HepG2 (cell line): ENCODE measurements around the gene TRIO. TPM values are rescaled to one million over a fixed set of nuclear protein-coding genes. Genes with fewer than 3 reads are reported as not detected.

Experiments
- ATF5 ChIP-seq: sonication (generic); formaldehyde crosslinking; IDR thresholded peaks from 2 replicates; pipeline ENCODE4 v1.4.0; 2020; ENCODE audit warnings: mild to moderate bottlenecking, low read depth, missing genetic modification reagents
- CENPX ChIP-seq: sonication (generic); formaldehyde crosslinking; IDR thresholded peaks from 2 replicates; pipeline ENCODE4 v1.9.0; 2021; ENCODE audit warnings: mild to moderate bottlenecking, missing genetic modification reagents, moderate library complexity
- DPF2 ChIP-seq: sonication (generic); formaldehyde crosslinking; IDR thresholded peaks from 2 replicates; pipeline ENCODE4 v1.4.0; 2020; ENCODE audit warnings: mild to moderate bottlenecking, low read depth, missing genetic modification reagents, borderline replicate concordance
- E2F2 ChIP-seq: sonication (generic); formaldehyde crosslinking; IDR thresholded peaks from 2 replicates; pipeline ENCODE4 v1.4.0; 2020; ENCODE audit warnings: missing genetic modification reagents, borderline replicate concordance
- EEA1 ChIP-seq: sonication (generic); formaldehyde crosslinking; IDR thresholded peaks from 2 replicates; pipeline ENCODE4 v1.5.1; 2020; ENCODE audit warnings: mild to moderate bottlenecking, missing genetic modification reagents, borderline replicate concordance
- NR2C2 ChIP-seq: sonication (generic); formaldehyde crosslinking; IDR thresholded peaks from 2 replicates; pipeline ENCODE4 v1.4.0; 2020; ENCODE audit warnings: missing genetic modification reagents, mild to moderate bottlenecking, moderate library complexity, borderline replicate concordance
- NR3C1 ChIP-seq: sonication (generic); formaldehyde crosslinking; IDR thresholded peaks from 2 replicates; pipeline ENCODE4 v1.4.0; 2020; ENCODE audit warnings: missing genetic modification reagents
- PCBP1 ChIP-seq: fragments of 200-400 bp; formaldehyde crosslinking; IDR thresholded peaks from 2 replicates; pipeline ENCODE4 v1.6.1; 2017; ENCODE audit warnings: mild to moderate bottlenecking, low read depth, low read length, borderline replicate concordance
- SAP130 ChIP-seq: IDR thresholded peaks from 2 replicates; pipeline ENCODE4 v1.6.1; 2016; ENCODE audit warnings: low read depth
- SRY ChIP-seq: sonication (generic); formaldehyde crosslinking; IDR thresholded peaks from 2 replicates; pipeline ENCODE4 v1.8.0; 2022; ENCODE audit warnings: mild to moderate bottlenecking, missing genetic modification reagents
- ZBTB2 ChIP-seq: sonication (generic); formaldehyde crosslinking; IDR thresholded peaks from 2 replicates; pipeline ENCODE4 v1.8.0; 2022; ENCODE audit warnings: low read depth, missing genetic modification reagents
- ZBTB38 ChIP-seq: sonication (generic); formaldehyde crosslinking; IDR thresholded peaks from 2 replicates; pipeline ENCODE4 v1.5.1; 2020; ENCODE audit warnings: mild to moderate bottlenecking, missing genetic modification reagents
- ZFX ChIP-seq: sonication (generic); formaldehyde crosslinking; IDR thresholded peaks from 2 replicates; pipeline ENCODE4 v1.4.0; 2020; ENCODE audit warnings: mild to moderate bottlenecking, low read depth, missing genetic modification reagents, moderate library complexity
- ZNF331 ChIP-seq: sonication (generic); formaldehyde crosslinking; IDR thresholded peaks from 2 replicates; pipeline ENCODE4 v1.4.0; 2020; ENCODE audit warnings: missing genetic modification reagents
- ZNF34 ChIP-seq: sonication (generic); formaldehyde crosslinking; IDR thresholded peaks from 2 replicates; pipeline ENCODE4 v1.4.0; 2020; ENCODE audit warnings: mild to moderate bottlenecking, missing genetic modification reagents, borderline replicate concordance
- ZZZ3 ChIP-seq: sonication (generic); formaldehyde crosslinking; IDR thresholded peaks from 2 replicates; pipeline ENCODE4 v1.4.0; 2020; ENCODE audit warnings: missing genetic modification reagents, mild to moderate bottlenecking, borderline replicate concordance
- polyA plus RNA-seq, 8 experiments: library from polyadenylated mRNA; depleted of rRNA in 3 of 8; stranded (reverse) in 7 of 8; unstranded in 1 of 8; fragments of >200 nt; fragmentation: Illumina TruSeq in 4 of 8; extraction: Trizol in 4 of 8; gene quantifications; 2 replicates each; pipeline versions ENCODE4 v1.2.1 to v1.2.3, GENCODE V29; 2011 to 2016; ENCODE audit warnings: low read depth in 4 of 8, missing spikeins in 1 of 8, mixed read lengths in 1 of 8; ENCODE audit not compliant: insufficient read depth in 1 of 8
- total RNA-seq, 5 experiments: library from RNA; depleted of rRNA; stranded (reverse); fragments of >200 nt; fragmentation: Illumina TruSeq; extraction: Trizol; gene quantifications; 2 replicates each; pipeline ENCODE4 v1.2.3, GENCODE V29; 2016; ENCODE audit warnings: low read depth in 1 of 5
- TF ChIP-seq, protein P1 (sequence below): sonication (generic); formaldehyde crosslinking; IDR thresholded peaks from 2 replicates; pipeline ENCODE4 v1.5.1; 2020; ENCODE audit warnings: mild to moderate bottlenecking, missing genetic modification reagents, moderate library complexity
- TF ChIP-seq, protein P2 (sequence below): sonication (generic); formaldehyde crosslinking; IDR thresholded peaks from 2 replicates; pipeline ENCODE4 v1.4.0; 2020; ENCODE audit warnings: mild to moderate bottlenecking, missing genetic modification reagents, borderline replicate concordance

The TRIO gene
- total and polyA plus RNA-seq, 2 of the 13 experiments (the other 11 are each of a cell fraction or from before 2014, with no cell fraction given), result 45.2 to 45.9 TPM

GRCh38 chr5:14182761-14183160, 39.6 kb downstream of the TRIO start (continued):
- TF ChIP-seq SRY, result no peak
- TF ChIP-seq ZNF34 (CRISPR knock-in tag), result no peak
- TF ChIP-seq ZBTB2, result no peak
- no peak for TF ChIP-seq NR2C2 (CRISPR knock-in tag)
- no peak for TF ChIP-seq SAP130
- TF ChIP-seq, protein P1, sequence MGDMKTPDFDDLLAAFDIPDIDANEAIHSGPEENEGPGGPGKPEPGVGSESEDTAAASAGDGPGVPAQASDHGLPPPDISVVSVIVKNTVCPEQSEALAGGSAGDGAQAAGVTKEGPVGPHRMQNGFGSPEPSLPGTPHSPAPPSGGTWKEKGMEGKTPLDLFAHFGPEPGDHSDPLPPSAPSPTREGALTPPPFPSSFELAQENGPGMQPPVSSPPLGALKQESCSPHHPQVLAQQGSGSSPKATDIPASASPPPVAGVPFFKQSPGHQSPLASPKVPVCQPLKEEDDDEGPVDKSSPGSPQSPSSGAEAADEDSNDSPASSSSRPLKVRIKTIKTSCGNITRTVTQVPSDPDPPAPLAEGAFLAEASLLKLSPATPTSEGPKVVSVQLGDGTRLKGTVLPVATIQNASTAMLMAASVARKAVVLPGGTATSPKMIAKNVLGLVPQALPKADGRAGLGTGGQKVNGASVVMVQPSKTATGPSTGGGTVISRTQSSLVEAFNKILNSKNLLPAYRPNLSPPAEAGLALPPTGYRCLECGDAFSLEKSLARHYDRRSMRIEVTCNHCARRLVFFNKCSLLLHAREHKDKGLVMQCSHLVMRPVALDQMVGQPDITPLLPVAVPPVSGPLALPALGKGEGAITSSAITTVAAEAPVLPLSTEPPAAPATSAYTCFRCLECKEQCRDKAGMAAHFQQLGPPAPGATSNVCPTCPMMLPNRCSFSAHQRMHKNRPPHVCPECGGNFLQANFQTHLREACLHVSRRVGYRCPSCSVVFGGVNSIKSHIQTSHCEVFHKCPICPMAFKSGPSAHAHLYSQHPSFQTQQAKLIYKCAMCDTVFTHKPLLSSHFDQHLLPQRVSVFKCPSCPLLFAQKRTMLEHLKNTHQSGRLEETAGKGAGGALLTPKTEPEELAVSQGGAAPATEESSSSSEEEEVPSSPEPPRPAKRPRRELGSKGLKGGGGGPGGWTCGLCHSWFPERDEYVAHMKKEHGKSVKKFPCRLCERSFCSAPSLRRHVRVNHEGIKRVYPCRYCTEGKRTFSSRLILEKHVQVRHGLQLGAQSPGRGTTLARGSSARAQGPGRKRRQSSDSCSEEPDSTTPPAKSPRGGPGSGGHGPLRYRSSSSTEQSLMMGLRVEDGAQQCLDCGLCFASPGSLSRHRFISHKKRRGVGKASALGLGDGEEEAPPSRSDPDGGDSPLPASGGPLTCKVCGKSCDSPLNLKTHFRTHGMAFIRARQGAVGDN, result peak; percentile 71
- TF ChIP-seq ZFX, result peak; percentile 58; the same call in 1 of the 2 replicates
- TF ChIP-seq CENPX (CRISPR knock-in tag), result no peak
- TF ChIP-seq, protein P2, sequence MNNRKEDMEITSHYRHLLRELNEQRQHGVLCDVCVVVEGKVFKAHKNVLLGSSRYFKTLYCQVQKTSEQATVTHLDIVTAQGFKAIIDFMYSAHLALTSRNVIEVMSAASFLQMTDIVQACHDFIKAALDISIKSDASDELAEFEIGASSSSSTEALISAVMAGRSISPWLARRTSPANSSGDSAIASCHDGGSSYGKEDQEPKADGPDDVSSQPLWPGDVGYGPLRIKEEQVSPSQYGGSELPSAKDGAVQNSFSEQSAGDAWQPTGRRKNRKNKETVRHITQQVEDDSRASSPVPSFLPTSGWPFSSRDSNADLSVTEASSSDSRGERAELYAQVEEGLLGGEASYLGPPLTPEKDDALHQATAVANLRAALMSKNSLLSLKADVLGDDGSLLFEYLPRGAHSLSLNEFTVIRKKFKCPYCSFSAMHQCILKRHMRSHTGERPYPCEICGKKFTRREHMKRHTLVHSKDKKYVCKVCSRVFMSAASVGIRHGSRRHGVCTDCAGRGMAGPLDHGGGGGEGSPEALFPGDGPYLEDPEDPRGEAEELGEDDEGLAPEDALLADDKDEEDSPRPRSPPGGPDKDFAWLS, result no peak
- TF ChIP-seq E2F2 (CRISPR knock-in tag), result no peak
- TF ChIP-seq PCBP1, result no peak
- TF ChIP-seq NR3C1 (CRISPR knock-in tag), result no peak
- no peak for TF ChIP-seq ZNF331 (CRISPR knock-in tag)
- no peak for TF ChIP-seq DPF2 (CRISPR knock-in tag)
- TF ChIP-seq EEA1 (CRISPR knock-in tag), result no peak
- no peak for TF ChIP-seq ZZZ3 (CRISPR knock-in tag)
- peak; percentile 97 for TF ChIP-seq ZBTB38 (CRISPR knock-in tag)
- no peak for TF ChIP-seq ATF5 (CRISPR knock-in tag)
